ENCODE data around the gene APBA2. TPM values are rescaled to one million over a fixed set of nuclear protein-coding genes. Genes with fewer than 3 reads are reported as not detected.

The APBA2 gene
- total and polyA plus RNA-seq, 2 donors from 2014 or later, result 1.0 to 6.1 TPM

GRCh38 chr15:29071232-29071881, 185.6 kb downstream of the APBA2 start:
- Histone ChIP-seq H3K27ac (ENCODE audit: low read depth in 2 of 2, low read length in 2 of 2) (no peak overlapping the region), H3K27me3 (ENCODE audit: control insufficient read depth, insufficient read depth, low read length) (no peaks in the 10 kb centered on the region), H3K9me3 (ENCODE audit: control insufficient read depth in 2 of 3, insufficient read depth in 1 of 3, low read length in 3 of 3) (peaks cover 0 to 9% (median 0%) of the 10 kb centered on the region in 3 donors), H3K9ac (ENCODE audit: low read length in 3 of 3) (no peak overlapping the region), H3K36me3 (ENCODE audit: control insufficient read depth in 2 of 3, insufficient read depth in 3 of 3, low read length in 3 of 3) (no peaks in the 10 kb centered on the region), H3K4me1 (ENCODE audit: control insufficient read depth in 2 of 3, insufficient read depth in 2 of 3, low read depth in 1 of 3, low read length in 3 of 3) (no peaks in the 10 kb centered on the region), H3K4me3 (ENCODE audit: low read length in 3 of 3) (no peak overlapping the region)
- TF ChIP-seq, protein P1, sequence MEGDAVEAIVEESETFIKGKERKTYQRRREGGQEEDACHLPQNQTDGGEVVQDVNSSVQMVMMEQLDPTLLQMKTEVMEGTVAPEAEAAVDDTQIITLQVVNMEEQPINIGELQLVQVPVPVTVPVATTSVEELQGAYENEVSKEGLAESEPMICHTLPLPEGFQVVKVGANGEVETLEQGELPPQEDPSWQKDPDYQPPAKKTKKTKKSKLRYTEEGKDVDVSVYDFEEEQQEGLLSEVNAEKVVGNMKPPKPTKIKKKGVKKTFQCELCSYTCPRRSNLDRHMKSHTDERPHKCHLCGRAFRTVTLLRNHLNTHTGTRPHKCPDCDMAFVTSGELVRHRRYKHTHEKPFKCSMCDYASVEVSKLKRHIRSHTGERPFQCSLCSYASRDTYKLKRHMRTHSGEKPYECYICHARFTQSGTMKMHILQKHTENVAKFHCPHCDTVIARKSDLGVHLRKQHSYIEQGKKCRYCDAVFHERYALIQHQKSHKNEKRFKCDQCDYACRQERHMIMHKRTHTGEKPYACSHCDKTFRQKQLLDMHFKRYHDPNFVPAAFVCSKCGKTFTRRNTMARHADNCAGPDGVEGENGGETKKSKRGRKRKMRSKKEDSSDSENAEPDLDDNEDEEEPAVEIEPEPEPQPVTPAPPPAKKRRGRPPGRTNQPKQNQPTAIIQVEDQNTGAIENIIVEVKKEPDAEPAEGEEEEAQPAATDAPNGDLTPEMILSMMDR (IDR thresholded peaks at IDR 0.05; ENCODE audit: borderline replicate concordance, extremely low read depth, insufficient read depth), result no peak
- FAIRE-seq (no peak), DNase-seq (peak in 1 of 5 donors; percentile 28)
- intact Hi-C loops (cut with DNase I), result no loop called here

DNA sequence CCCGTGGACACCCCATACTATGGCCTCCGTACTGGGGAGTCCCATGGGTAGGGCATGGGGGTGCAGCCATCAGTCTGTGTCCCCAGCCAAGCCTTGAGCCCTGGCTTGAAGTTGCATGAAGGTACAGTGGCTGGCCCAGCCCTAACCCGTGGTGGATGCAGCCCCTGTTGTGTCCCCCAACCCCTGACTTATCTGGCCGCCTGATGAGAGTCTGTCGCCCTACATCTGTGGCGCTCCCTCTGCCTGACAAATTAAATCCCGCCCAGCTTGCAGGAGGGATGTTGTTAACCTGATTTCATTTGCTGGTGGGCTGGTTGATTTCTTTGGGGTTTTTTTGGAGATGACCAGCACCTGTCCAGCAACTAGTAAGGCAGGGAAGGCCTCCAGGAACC, 186.1 kb downstream of the APBA2 start:
- Histone ChIP-seq H3K36me3 (ENCODE audit: control insufficient read depth in 2 of 3, insufficient read depth in 3 of 3, low read length in 3 of 3) (no peaks in the 10 kb centered on the region), H3K27ac (ENCODE audit: low read depth in 2 of 2, low read length in 2 of 2) (no peak overlapping the region), H3K9me3 (ENCODE audit: control insufficient read depth in 2 of 3, insufficient read depth in 1 of 3, low read length in 3 of 3) (peaks cover 0 to 9% (median 0%) of the 10 kb centered on the region in 3 donors), H3K4me3 (ENCODE audit: low read length in 3 of 3) (no peak overlapping the region), H3K4me1 (ENCODE audit: control insufficient read depth in 2 of 3, insufficient read depth in 2 of 3, low read depth in 1 of 3, low read length in 3 of 3) (no peaks in the 10 kb centered on the region), H3K27me3 (ENCODE audit: control insufficient read depth, insufficient read depth, low read length) (no peaks in the 10 kb centered on the region), H3K9ac (ENCODE audit: low read length in 3 of 3) (no peak overlapping the region)
- no peak for DNase-seq
- no peak for FAIRE-seq
- TF ChIP-seq, protein P1 (IDR thresholded peaks at IDR 0.05; ENCODE audit: borderline replicate concordance, extremely low read depth, insufficient read depth), result no peak
- intact Hi-C loops (cut with DNase I), result no loop called here

DNA sequence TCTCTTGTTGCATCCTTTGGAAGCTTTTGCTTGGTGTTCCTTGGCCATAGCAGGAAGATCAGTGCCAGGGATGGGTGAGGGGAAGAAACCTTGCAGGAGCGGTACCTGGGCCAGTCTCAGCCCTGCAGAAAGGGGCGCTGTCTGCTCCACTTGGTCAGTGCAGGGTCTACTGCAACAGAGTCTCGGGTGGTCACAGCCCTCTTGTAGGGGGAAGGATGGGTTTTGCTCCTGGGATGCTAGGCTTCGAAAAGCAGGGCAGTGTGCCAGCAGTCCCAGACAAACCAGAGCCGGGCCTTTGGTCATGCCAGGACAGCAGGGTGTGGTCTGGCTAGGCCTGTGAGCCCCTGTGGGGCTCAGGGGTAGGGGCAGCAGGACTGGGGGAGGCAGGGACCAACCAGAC, 186.7 kb downstream of the APBA2 start:
- FAIRE-seq (no peak), DNase-seq (no peak)
- TF ChIP-seq, protein P1 (IDR thresholded peaks at IDR 0.05; ENCODE audit: borderline replicate concordance, extremely low read depth, insufficient read depth), result no peak
- Histone ChIP-seq H3K9me3 (ENCODE audit: control insufficient read depth in 2 of 3, insufficient read depth in 1 of 3, low read length in 3 of 3) (peaks cover 0 to 9% (median 0%) of the 10 kb centered on the region in 3 donors), H3K9ac (ENCODE audit: low read length in 3 of 3) (no peak overlapping the region), H3K27ac (ENCODE audit: low read depth in 2 of 2, low read length in 2 of 2) (no peak overlapping the region), H3K4me1 (ENCODE audit: control insufficient read depth in 2 of 3, insufficient read depth in 2 of 3, low read depth in 1 of 3, low read length in 3 of 3) (no peaks in the 10 kb centered on the region), H3K27me3 (ENCODE audit: control insufficient read depth, insufficient read depth, low read length) (no peaks in the 10 kb centered on the region), H3K36me3 (ENCODE audit: control insufficient read depth in 2 of 3, insufficient read depth in 3 of 3, low read length in 3 of 3) (no peaks in the 10 kb centered on the region), H3K4me3 (ENCODE audit: low read length in 3 of 3) (no peak overlapping the region)
- intact Hi-C loops (cut with DNase I), result no loop called here

DNA sequence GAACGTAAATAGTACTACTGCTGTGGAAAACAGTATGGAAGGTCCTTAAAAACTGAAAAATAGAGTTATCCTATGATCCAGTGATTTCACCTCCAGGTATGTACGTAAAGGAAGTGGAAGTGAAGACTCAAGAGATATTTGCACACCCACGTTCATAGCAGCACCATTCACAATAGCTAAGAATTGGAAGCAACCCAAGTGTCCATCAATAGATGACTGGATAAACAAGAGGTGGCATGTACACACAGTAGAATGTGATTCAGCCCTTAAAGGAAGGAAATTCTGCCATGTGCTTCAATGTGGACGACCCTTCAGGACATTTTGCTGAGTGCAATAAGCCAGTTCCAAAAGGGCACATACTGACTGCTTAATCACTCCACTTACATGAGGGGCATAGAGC, 188.3 kb downstream of the APBA2 start:
- TF ChIP-seq, protein P1 (IDR thresholded peaks at IDR 0.05; ENCODE audit: borderline replicate concordance, extremely low read depth, insufficient read depth), result no peak
- FAIRE-seq (no peak), DNase-seq (no peak)
- no peaks in the 10 kb centered on the region for H3K36me3 ChIP-seq (ENCODE audit: control insufficient read depth in 2 of 3, insufficient read depth in 3 of 3, low read length in 3 of 3)
- H3K9ac ChIP-seq (ENCODE audit: low read length in 3 of 3), result no peak overlapping the region
- no peaks in the 10 kb centered on the region for H3K27me3 ChIP-seq (ENCODE audit: control insufficient read depth, insufficient read depth, low read length)
- H3K9me3 ChIP-seq (ENCODE audit: control insufficient read depth in 2 of 3, insufficient read depth in 1 of 3, low read length in 3 of 3), result peaks cover 0 to 8% (median 0%) of the 10 kb centered on the region in 3 donors
- H3K4me1 ChIP-seq (ENCODE audit: control insufficient read depth in 2 of 3, insufficient read depth in 2 of 3, low read depth in 1 of 3, low read length in 3 of 3), result no peaks in the 10 kb centered on the region
- intact Hi-C loops (cut with DNase I), result no loop called here
- no peak overlapping the region for H3K27ac ChIP-seq (ENCODE audit: low read depth in 2 of 2, low read length in 2 of 2)
- H3K4me3 ChIP-seq (ENCODE audit: low read length in 3 of 3), result no peak overlapping the region
